ENCODE measurements around the gene RPS6KA5.
"Not testable (repeated sequence)": the region's sequence is repeated elsewhere in the genome, so short reads cannot be mapped to it uniquely, and the experiment has no call there.

RPS6KA5 gene

DNA sequence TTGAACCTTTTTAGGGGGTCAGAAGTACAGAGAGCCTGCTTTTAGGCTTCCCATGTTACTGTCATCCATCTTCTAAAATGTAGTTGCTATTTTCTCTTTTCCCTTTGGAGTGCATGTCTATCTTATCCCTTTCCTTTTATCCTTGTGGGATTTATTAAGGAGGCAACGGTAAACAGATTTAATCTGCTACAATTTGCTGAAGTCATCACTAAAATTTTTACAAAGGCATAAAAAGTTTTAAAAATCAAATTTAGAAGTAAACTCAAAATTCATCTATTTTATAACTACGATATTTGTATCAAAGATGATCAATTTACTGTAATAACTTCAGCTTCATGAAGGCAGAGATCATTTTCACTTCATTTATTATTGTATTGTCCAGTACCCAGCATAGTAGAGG, 118.7 kb downstream of the RPS6KA5 start:
- peaks cover 10% of the 10 kb centered on the region; the same call in 1 of the 2 replicates for H3K9me3 ChIP-seq (ENCODE audit: low read length)
- H3K79me2 ChIP-seq (ENCODE audit: insufficient read depth, low read length) = no peaks in the 10 kb centered on the region
- no peaks in the 10 kb centered on the region for H3K9me2 ChIP-seq (ENCODE audit: low read depth, low read length)
- H4K20me1 ChIP-seq (ENCODE audit: insufficient read depth, low read length) = no peaks in the 10 kb centered on the region
- no peak overlapping the region for H2AFZ ChIP-seq (ENCODE audit: low read length)
- H3K4me2 ChIP-seq (ENCODE audit: low read length) = no peak overlapping the region
- H3K36me3 ChIP-seq (ENCODE audit: insufficient read depth, low read length) = peaks cover 4% of the 10 kb centered on the region; the same call in 1 of the 2 replicates
- H3K27ac ChIP-seq (ENCODE audit: low read depth, low read length, poor library complexity, severe bottlenecking) = no peak overlapping the region
- no peaks in the 10 kb centered on the region for H3K27me3 ChIP-seq (ENCODE audit: insufficient read depth, low read length)
- TF ChIP-seq, protein P1, sequence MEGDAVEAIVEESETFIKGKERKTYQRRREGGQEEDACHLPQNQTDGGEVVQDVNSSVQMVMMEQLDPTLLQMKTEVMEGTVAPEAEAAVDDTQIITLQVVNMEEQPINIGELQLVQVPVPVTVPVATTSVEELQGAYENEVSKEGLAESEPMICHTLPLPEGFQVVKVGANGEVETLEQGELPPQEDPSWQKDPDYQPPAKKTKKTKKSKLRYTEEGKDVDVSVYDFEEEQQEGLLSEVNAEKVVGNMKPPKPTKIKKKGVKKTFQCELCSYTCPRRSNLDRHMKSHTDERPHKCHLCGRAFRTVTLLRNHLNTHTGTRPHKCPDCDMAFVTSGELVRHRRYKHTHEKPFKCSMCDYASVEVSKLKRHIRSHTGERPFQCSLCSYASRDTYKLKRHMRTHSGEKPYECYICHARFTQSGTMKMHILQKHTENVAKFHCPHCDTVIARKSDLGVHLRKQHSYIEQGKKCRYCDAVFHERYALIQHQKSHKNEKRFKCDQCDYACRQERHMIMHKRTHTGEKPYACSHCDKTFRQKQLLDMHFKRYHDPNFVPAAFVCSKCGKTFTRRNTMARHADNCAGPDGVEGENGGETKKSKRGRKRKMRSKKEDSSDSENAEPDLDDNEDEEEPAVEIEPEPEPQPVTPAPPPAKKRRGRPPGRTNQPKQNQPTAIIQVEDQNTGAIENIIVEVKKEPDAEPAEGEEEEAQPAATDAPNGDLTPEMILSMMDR (IDR thresholded peaks at IDR 0.05; ENCODE audit: low read length) = no peak
- TF ChIP-seq EZH2 (IDR thresholded peaks at IDR 0.05; ENCODE audit: borderline replicate concordance, low read length) = no peak
- no peak overlapping the region for H3K4me3 ChIP-seq (ENCODE audit: low read depth, low read length, poor library complexity, severe bottlenecking)
- no peak overlapping the region for H3K9ac ChIP-seq (ENCODE audit: low read length)
- no peaks in the 10 kb centered on the region for H3K4me1 ChIP-seq (ENCODE audit: insufficient read depth, low read length, severe bottlenecking)
- H3F3A ChIP-seq (ENCODE audit: insufficient read depth, low read length) = no peaks in the 10 kb centered on the region

DNA sequence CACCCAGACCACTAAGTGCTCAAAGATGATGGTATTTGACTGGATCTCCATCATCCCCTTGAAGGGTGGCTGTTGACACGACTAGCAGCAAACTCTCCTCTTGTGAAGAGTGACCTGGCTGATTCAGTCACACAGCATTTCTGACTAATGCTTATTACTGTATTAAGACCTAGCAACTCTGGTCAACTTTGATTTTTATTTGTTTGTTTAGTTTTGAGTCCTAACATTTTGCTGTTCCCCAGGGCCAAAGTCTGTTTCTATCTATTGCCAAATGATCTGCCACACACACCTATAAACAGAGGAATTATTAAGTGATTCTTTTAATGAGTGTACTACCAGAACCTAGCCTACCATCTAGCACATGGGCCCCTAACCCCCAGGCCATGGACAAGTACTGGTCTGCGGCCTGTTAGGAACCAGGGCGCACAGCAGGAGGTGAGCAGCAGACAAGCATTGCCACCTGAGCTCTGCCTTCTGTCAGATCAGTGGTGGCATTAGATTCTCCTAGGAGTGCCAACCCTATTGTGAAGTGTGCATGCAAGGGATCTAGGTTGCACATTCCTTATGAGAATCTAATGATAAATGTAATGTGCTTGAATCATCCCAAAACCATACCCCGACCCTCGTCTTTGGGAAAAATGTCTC, 120.0 kb downstream of the RPS6KA5 start:
- Histone ChIP-seq H3K36me3 (ENCODE audit: insufficient read depth, low read length) (peaks cover 4% of the 10 kb centered on the region; the same call in 1 of the 2 replicates), H3K9me3 (ENCODE audit: low read length) (peaks cover 10% of the 10 kb centered on the region; the same call in 1 of the 2 replicates), H3K4me3 (ENCODE audit: low read depth, low read length, poor library complexity, severe bottlenecking) (no peak overlapping the region), H3K79me2 (ENCODE audit: insufficient read depth, low read length) (no peaks in the 10 kb centered on the region), H3F3A (ENCODE audit: insufficient read depth, low read length) (no peaks in the 10 kb centered on the region), H3K4me1 (ENCODE audit: insufficient read depth, low read length, severe bottlenecking) (no peaks in the 10 kb centered on the region), H3K9ac (ENCODE audit: low read length) (no peak overlapping the region), H2AFZ (ENCODE audit: low read length) (no peak overlapping the region), H3K27ac (ENCODE audit: low read depth, low read length, poor library complexity, severe bottlenecking) (no peak overlapping the region), H4K20me1 (ENCODE audit: insufficient read depth, low read length) (no peaks in the 10 kb centered on the region), H3K27me3 (ENCODE audit: insufficient read depth, low read length) (no peaks in the 10 kb centered on the region), H3K9me2 (ENCODE audit: low read depth, low read length) (no peaks in the 10 kb centered on the region), H3K4me2 (ENCODE audit: low read length) (no peak overlapping the region)
- no peak for TF ChIP-seq EZH2 (IDR thresholded peaks at IDR 0.05; ENCODE audit: borderline replicate concordance, low read length)
- TF ChIP-seq, protein P1 (IDR thresholded peaks at IDR 0.05; ENCODE audit: low read length) = no peak

DNA sequence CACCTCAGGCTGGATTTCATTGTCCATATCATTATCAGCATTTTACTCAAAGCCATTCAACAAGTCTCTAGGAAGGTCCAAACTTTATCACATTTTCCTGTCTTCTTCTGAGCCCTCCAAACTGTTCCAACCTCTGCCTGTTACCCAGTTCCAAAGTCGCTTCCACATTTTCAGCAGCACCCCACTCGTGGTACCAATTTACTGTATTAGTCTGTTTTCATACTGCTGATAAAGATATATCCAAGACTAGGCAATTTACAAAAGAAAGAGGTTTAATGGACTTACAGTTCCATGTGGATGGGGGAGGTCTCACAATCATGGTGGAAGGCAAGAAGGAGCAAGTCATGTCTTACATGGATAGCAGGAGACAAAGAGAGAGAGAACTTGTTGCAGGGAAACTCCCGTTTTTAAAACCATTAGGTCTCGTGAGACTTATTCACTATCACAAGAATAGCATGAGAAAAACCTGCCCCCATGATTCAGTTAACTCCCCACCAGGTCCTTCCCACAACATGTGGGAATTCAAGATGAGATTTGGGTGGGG, 121.1 kb downstream of the RPS6KA5 start:
- H3F3A ChIP-seq (ENCODE audit: insufficient read depth, low read length); H3K9me2 ChIP-seq (ENCODE audit: low read depth, low read length); H3K9me3 ChIP-seq (ENCODE audit: low read length); H3K4me3 ChIP-seq (ENCODE audit: low read depth, low read length, poor library complexity, severe bottlenecking); H3K36me3 ChIP-seq (ENCODE audit: insufficient read depth, low read length); H3K9ac ChIP-seq (ENCODE audit: low read length); H2AFZ ChIP-seq (ENCODE audit: low read length); H3K4me2 ChIP-seq (ENCODE audit: low read length); H3K4me1 ChIP-seq (ENCODE audit: insufficient read depth, low read length, severe bottlenecking); H4K20me1 ChIP-seq (ENCODE audit: insufficient read depth, low read length); H3K79me2 ChIP-seq (ENCODE audit: insufficient read depth, low read length); H3K27me3 ChIP-seq (ENCODE audit: insufficient read depth, low read length); H3K27ac ChIP-seq (ENCODE audit: low read depth, low read length, poor library complexity, severe bottlenecking): not testable (repeated sequence)

GRCh38 chr14:90938615-90939014, 121.8 kb downstream of the RPS6KA5 start:
- Histone ChIP-seq H3K9me3 (ENCODE audit: low read length) (peaks cover 10% of the 10 kb centered on the region; the same call in 1 of the 2 replicates), H3K9me2 (ENCODE audit: low read depth, low read length) (no peaks in the 10 kb centered on the region), H3K9ac (ENCODE audit: low read length) (no peak overlapping the region), H4K20me1 (ENCODE audit: insufficient read depth, low read length) (no peaks in the 10 kb centered on the region), H3K36me3 (ENCODE audit: insufficient read depth, low read length) (peaks cover 4% of the 10 kb centered on the region; the same call in 1 of the 2 replicates), H3F3A (ENCODE audit: insufficient read depth, low read length) (no peaks in the 10 kb centered on the region), H3K27ac (ENCODE audit: low read depth, low read length, poor library complexity, severe bottlenecking) (no peak overlapping the region), H3K79me2 (ENCODE audit: insufficient read depth, low read length) (no peaks in the 10 kb centered on the region), H3K4me2 (ENCODE audit: low read length) (no peak overlapping the region), H3K4me1 (ENCODE audit: insufficient read depth, low read length, severe bottlenecking) (no peaks in the 10 kb centered on the region), H3K4me3 (ENCODE audit: low read depth, low read length, poor library complexity, severe bottlenecking) (no peak overlapping the region), H2AFZ (ENCODE audit: low read length) (no peak overlapping the region), H3K27me3 (ENCODE audit: insufficient read depth, low read length) (no peaks in the 10 kb centered on the region)
- TF ChIP-seq, protein P1 (IDR thresholded peaks at IDR 0.05; ENCODE audit: low read length) = no peak
- TF ChIP-seq EZH2 (IDR thresholded peaks at IDR 0.05; ENCODE audit: borderline replicate concordance, low read length) = no peak
